PC-3 (cell line): ENCODE results near the gene EXOC2. TPM values are rescaled to one million over a fixed set of nuclear protein-coding genes. Genes with fewer than 3 reads are reported as not detected.

Source experiments
- ATAC-seq: fragments of 200-7000 bp; cut with Tn5 transposase; 2 replicates; pipeline ENCODE4 v1.9.1; 2020; ENCODE audit warnings: mild to moderate bottlenecking, moderate library complexity
- BruUV-seq: library from RNA; stranded (reverse); fragments of 400-500 nt; replicated peaks from 2 replicates; lab custom pipeline; 2021; lab: Mats Ljungman, UMichigan
- CTCF ChIA-PET: fragments of 300-600 bp; sonication (Branson Sonifier 250); formaldehyde crosslinking; loops from one replicate; lab custom pipeline; 2022; ENCODE audit warnings: antibody characterized with exemption; lab: Charles Lee
- POLR2A ChIA-PET: fragments of 300-600 bp; sonication (Branson Sonifier 250); formaldehyde crosslinking; loops from one replicate; lab custom pipeline; 2022; ENCODE audit warnings: antibody characterized with exemption; ENCODE audit not compliant: unreplicated experiment; lab: Charles Lee
- DNase-seq: peaks from one replicate; pipeline ENCODE4 v3.0.0-alpha.2; 2015
- H2AFZ ChIP-seq: fragments of 300-600 bp; sonication (generic); 2 replicates; pipeline ENCODE4 v1.6.0; 2016; ENCODE audit warnings: antibody characterized with exemption, low read length
- H3F3A ChIP-seq: fragments of 300-600 bp; sonication (generic); one replicate; pipeline ENCODE4 v1.6.0; 2017; ENCODE audit warnings: antibody characterized with exemption, low read length, control low read depth, mild to moderate bottlenecking; ENCODE audit not compliant: unreplicated experiment
- H3K27ac ChIP-seq: fragments of 300-600 bp; sonication (generic); 2 replicates; pipeline ENCODE4 v1.5.1; 2016; ENCODE audit warnings: mild to moderate bottlenecking, low read length
- H3K27me3 ChIP-seq: fragments of 300-600 bp; sonication (generic); 2 replicates; pipeline ENCODE4 v1.6.1; 2016; ENCODE audit warnings: low read length, mixed read lengths
- H3K36me3 ChIP-seq: fragments of 300-600 bp; sonication (generic); 2 replicates; pipeline ENCODE4 v1.6.1; 2016; ENCODE audit warnings: low read depth, mixed run types, low read length, mixed read lengths
- H3K4me1 ChIP-seq: fragments of 300-600 bp; sonication (generic); 2 replicates; pipeline ENCODE4 v1.5.1; 2016; ENCODE audit warnings: low read length; ENCODE audit not compliant: insufficient read depth
- H3K4me2 ChIP-seq: fragments of 300-600 bp; sonication (generic); 2 replicates; pipeline ENCODE4 v1.6.0; 2016; ENCODE audit warnings: low read length
- H3K4me3 ChIP-seq: fragments of 300-600 bp; sonication (generic); 2 replicates; pipeline ENCODE4 v1.5.1; 2016; ENCODE audit warnings: mild to moderate bottlenecking, low read length, mixed read lengths
- H3K79me2 ChIP-seq: fragments of 300-600 bp; sonication (generic); 2 replicates; pipeline ENCODE4 v1.6.1; 2017; ENCODE audit warnings: low read length, mixed read lengths
- H3K9ac ChIP-seq: fragments of 300-600 bp; sonication (generic); 2 replicates; pipeline ENCODE4 v1.6.0; 2016; ENCODE audit warnings: mild to moderate bottlenecking, low read length
- H3K9me2 ChIP-seq: fragments of 300-600 bp; sonication (generic); replicated peaks from 2 replicates; pipeline ENCODE4 v1.6.1; 2016; ENCODE audit warnings: mixed run types, low read length, mixed read lengths
- H3K9me3 ChIP-seq: fragments of 300-600 bp; sonication (generic); 2 replicates; pipeline ENCODE4 v1.6.1; 2016; ENCODE audit warnings: low read length, mixed read lengths
- H4K20me1 ChIP-seq: fragments of 300-600 bp; sonication (generic); 2 replicates; pipeline ENCODE4 v1.6.1; 2016; ENCODE audit warnings: low read length, mixed read lengths
- CTCF ChIP-seq: fragments of 300-600 bp; sonication (generic); conservative IDR thresholded peaks from 2 replicates; pipeline ENCODE4 v1.5.1; 2017; ENCODE audit warnings: antibody characterized with exemption, low read depth, mild to moderate bottlenecking, low read length
- EZH2 ChIP-seq: fragments of 300-600 bp; sonication (generic); IDR thresholded peaks from one replicate; pipeline ENCODE4 v1.6.1; 2017; ENCODE audit warnings: antibody characterized with exemption, mild to moderate bottlenecking, low read length; ENCODE audit not compliant: unreplicated experiment
- EZH2phosphoT487 ChIP-seq: fragments of 300-600 bp; sonication (generic); IDR thresholded peaks from 2 replicates; pipeline ENCODE4 v1.6.1; 2018; ENCODE audit warnings: mild to moderate bottlenecking, antibody characterized with exemption, low read length, borderline replicate concordance
- intact Hi-C: fragments of 100-400 bp; cut with micrococcal nuclease; formaldehyde crosslinking; loops from 2 replicates; pipeline ENCODE4 v1.9.0; 2023
- total RNA-seq: library from RNA; depleted of rRNA; stranded (reverse); fragments of >200 nt; gene quantifications from 2 replicates; pipeline ENCODE4 v1.2.3, GENCODE V29; 2014

Gene EXOC2
- total RNA-seq, 1 experiment from 2014 or later, result 27.7 TPM

- no TSS peak for BruUV-seq
- H3K9me3 ChIP-seq, result no peaks in the 10 kb centered on the region
- ChIA-PET POLR2A (no interaction called here), CTCF (no interaction called here)
- no peak for ATAC-seq
- H4K20me1 ChIP-seq, result no peaks in the 10 kb centered on the region
- intact Hi-C loops, result no loop called here
- no peaks in the 10 kb centered on the region for H3K27me3 ChIP-seq
- H3K9ac ChIP-seq, result no peak overlapping the region
- TF ChIP-seq CTCF (no peak), EZH2phosphoT487 (no peak), EZH2 (no peak)
- H3K36me3 ChIP-seq, result no peaks in the 10 kb centered on the region
- H3K9me2 ChIP-seq, result no peaks in the 10 kb centered on the region
- no peak for DNase-seq
- H3K79me2 ChIP-seq, result no peaks in the 10 kb centered on the region
- H3K4me1 ChIP-seq, result no peaks in the 10 kb centered on the region
- no peak overlapping the region for H2AFZ ChIP-seq
- H3K4me2 ChIP-seq, result no peak overlapping the region
- H3F3A ChIP-seq, result no peaks in the 10 kb centered on the region
- H3K4me3 ChIP-seq, result no peak overlapping the region
- H3K27ac ChIP-seq, result no peak overlapping the region
Measured at GRCh38 chr6:718345-718744, 25.4 kb upstream of the EXOC2 start.

GRCh38 chr6:717135-717534, 24.2 kb upstream of the EXOC2 start:
- no peaks in the 10 kb centered on the region for H3K36me3 ChIP-seq
- no peaks in the 10 kb centered on the region for H3K9me3 ChIP-seq
- no peaks in the 10 kb centered on the region for H3K4me1 ChIP-seq
- intact Hi-C loops, result no loop called here
- H3K27ac ChIP-seq, result no peak overlapping the region
- no peaks in the 10 kb centered on the region for H4K20me1 ChIP-seq
- CTCF ChIA-PET, result no interaction called here
- H3K79me2 ChIP-seq, result no peaks in the 10 kb centered on the region
- H3K9me2 ChIP-seq, result no peaks in the 10 kb centered on the region
- no peaks in the 10 kb centered on the region for H3K27me3 ChIP-seq
- no peak overlapping the region for H3K9ac ChIP-seq
- POLR2A ChIA-PET, result no interaction called here
- no peak overlapping the region for H3K4me2 ChIP-seq
- no peaks in the 10 kb centered on the region for H3F3A ChIP-seq
- no TSS peak for BruUV-seq
- no peak for TF ChIP-seq EZH2phosphoT487
- no peak for TF ChIP-seq EZH2
- TF ChIP-seq CTCF, result no peak
- DNase-seq, result no peak
- no peak overlapping the region for H2AFZ ChIP-seq
- H3K4me3 ChIP-seq, result no peak overlapping the region
- no peak for ATAC-seq

GRCh38 chr6:715709-716491, 23.0 kb upstream of the EXOC2 start:
- ATAC-seq, result no peak
- no TSS peak for BruUV-seq

More at GRCh38 chr6:715709-716491, 23.0 kb upstream of the EXOC2 start:
- H3K27ac ChIP-seq, result no peak overlapping the region
- H3K4me3 ChIP-seq, result no peak overlapping the region
- no peaks in the 10 kb centered on the region for H3K79me2 ChIP-seq
- H3K9me2 ChIP-seq, result no peaks in the 10 kb centered on the region
- no peaks in the 10 kb centered on the region for H4K20me1 ChIP-seq
- no peaks in the 10 kb centered on the region for H3F3A ChIP-seq
- intact Hi-C loops, result no loop called here
- no peaks in the 10 kb centered on the region; the same call in 1 of the 2 replicates for H3K4me1 ChIP-seq
- no peak overlapping the region for H3K4me2 ChIP-seq
- TF ChIP-seq EZH2phosphoT487 (no peak), EZH2 (no peak), CTCF (no peak)
- no peak overlapping the region for H2AFZ ChIP-seq
- no peaks in the 10 kb centered on the region for H3K36me3 ChIP-seq
- no peaks in the 10 kb centered on the region for H3K27me3 ChIP-seq
- ChIA-PET POLR2A (no interaction called here), CTCF (no interaction called here)
- no peaks in the 10 kb centered on the region for H3K9me3 ChIP-seq
- DNase-seq, result no peak
- no peak overlapping the region for H3K9ac ChIP-seq
